GM23338 (cell line): ENCODE data around the gene THSD8. TPM values are rescaled to one million over a fixed set of nuclear protein-coding genes. Genes with fewer than 3 reads are reported as not detected.
A peak's percentile ranks its signal among the peaks of the same experiment; 100 is the strongest.

Experiments used
- ATAC-seq: fragments of 200-7000 bp; cut with Tn5 transposase; 3 replicates; pipeline ENCODE4 v1.9.1; 2020
- DNase-seq: peaks from one replicate; pipeline ENCODE4 v3.0.0-alpha.2; 2015; ENCODE audit warnings: low spot score
- H2AFZ ChIP-seq: fragments of 200-600 bp; sonication (generic); 2 replicates; pipeline ENCODE4 v1.8.0; 2016; ENCODE audit warnings: antibody characterized with exemption, mild to moderate bottlenecking, moderate library complexity
- H3F3A ChIP-seq: fragments of 200-600 bp; sonication (generic); replicated peaks from 2 replicates; pipeline ENCODE4 v1.8.0; 2017; ENCODE audit warnings: antibody characterized with exemption, mixed run types, low read depth
- H3K27ac ChIP-seq: fragments of 200-600 bp; sonication (generic); 2 replicates; pipeline ENCODE4 v1.6.1; 2016; ENCODE audit warnings: low read depth
- H3K27me3 ChIP-seq: fragments of 200-600 bp; sonication (generic); 2 replicates; pipeline ENCODE4 v1.8.0; 2016; ENCODE audit warnings: mild to moderate bottlenecking, mixed run types, moderate library complexity; ENCODE audit not compliant: insufficient read depth
- H3K36me3 ChIP-seq: fragments of 200-600 bp; sonication (generic); 2 replicates; pipeline ENCODE4 v1.8.0; 2016; ENCODE audit warnings: mild to moderate bottlenecking; ENCODE audit not compliant: insufficient read depth
- H3K4me1 ChIP-seq: fragments of 200-600 bp; sonication (generic); 2 replicates; pipeline ENCODE4 v1.8.0; 2016; ENCODE audit warnings: mild to moderate bottlenecking, moderate library complexity; ENCODE audit not compliant: insufficient read depth
- H3K4me2 ChIP-seq: fragments of 200-600 bp; sonication (generic); 2 replicates; pipeline ENCODE4 v1.7.1; 2017; ENCODE audit warnings: mixed run types
- H3K4me3 ChIP-seq: fragments of 200-600 bp; sonication (generic); 2 replicates; pipeline ENCODE4 v1.6.1; 2016; ENCODE audit warnings: mixed run types
- H3K79me2 ChIP-seq: fragments of 200-600 bp; sonication (generic); replicated peaks from 2 replicates; pipeline ENCODE4 v1.8.0; 2017; ENCODE audit warnings: mild to moderate bottlenecking; ENCODE audit not compliant: insufficient read depth
- H3K9me2 ChIP-seq: fragments of 200-600 bp; sonication (generic); 2 replicates; pipeline ENCODE4 v1.8.0; 2017; ENCODE audit not compliant: insufficient read depth
- H4K20me1 ChIP-seq: fragments of 200-600 bp; sonication (generic); replicated peaks from 2 replicates; pipeline ENCODE4 v1.8.0; 2017; ENCODE audit warnings: mild to moderate bottlenecking; ENCODE audit not compliant: insufficient read depth
- H3K27ac Mint-ChIP-seq: 2 replicates; pipeline ENCODE4 v1.8.0; 2020; ENCODE audit warnings: inconsistent platforms, mild to moderate bottlenecking, moderate library complexity, mixed read lengths
- H3K27me3 Mint-ChIP-seq: 3 replicates; pipeline ENCODE4 v1.8.0; 2022; ENCODE audit warnings: low read depth, mild to moderate bottlenecking, moderate library complexity, mixed read lengths, inconsistent platforms; ENCODE audit not compliant: insufficient read depth, poor library complexity
- H3K36me3 Mint-ChIP-seq: 3 replicates; pipeline ENCODE4 v1.8.0; 2021; ENCODE audit warnings: low read depth, mild to moderate bottlenecking, inconsistent platforms, moderate library complexity, mixed read lengths
- H3K4me1 Mint-ChIP-seq: 3 replicates; pipeline ENCODE4 v1.8.0; 2020; ENCODE audit warnings: mild to moderate bottlenecking, inconsistent platforms, mixed read lengths
- H3K4me3 Mint-ChIP-seq: 3 replicates; pipeline ENCODE4 v1.8.0; 2021; ENCODE audit warnings: moderate library complexity, mild to moderate bottlenecking, inconsistent platforms, mixed read lengths
- H3K9me3 Mint-ChIP-seq: 3 replicates; pipeline ENCODE4 v1.8.0; 2020; ENCODE audit warnings: moderate library complexity, mild to moderate bottlenecking, inconsistent platforms, mixed read lengths
- CREB1 ChIP-seq: fragments of 250-450 bp; sonication (Bioruptor Pico); IDR thresholded peaks from 2 replicates; pipeline ENCODE4 v1.5.0; 2020; ENCODE audit warnings: low read depth, mild to moderate bottlenecking, moderate library complexity
- EZH2 ChIP-seq: fragments of 200-600 bp; sonication (generic); IDR thresholded peaks from one replicate; pipeline ENCODE4 v1.8.0; 2017; ENCODE audit warnings: antibody characterized with exemption, mild to moderate bottlenecking, low read depth; ENCODE audit not compliant: unreplicated experiment
- EZH2phosphoT487 ChIP-seq: fragments of 200-600 bp; sonication (generic); IDR thresholded peaks from one replicate; pipeline ENCODE4 v1.8.1; 2018; ENCODE audit warnings: antibody characterized with exemption; ENCODE audit not compliant: unreplicated experiment
- JUNB ChIP-seq: IDR thresholded peaks from one replicate; pipeline ENCODE4 v1.6.1; 2016; ENCODE audit warnings: antibody characterized with exemption; ENCODE audit not compliant: unreplicated experiment
- NANOG ChIP-seq: IDR thresholded peaks from 2 replicates; pipeline ENCODE4 v1.6.1; 2016; ENCODE audit warnings: antibody characterized with exemption, borderline replicate concordance
- STAT1 ChIP-seq: IDR thresholded peaks from one replicate; pipeline ENCODE4 v1.6.1; 2016; ENCODE audit warnings: antibody characterized with exemption; ENCODE audit not compliant: unreplicated experiment
- ZNF114 ChIP-seq: fragments of 250-450 bp; sonication (Bioruptor Pico); IDR thresholded peaks from 2 replicates; pipeline ENCODE4 v1.5.0; 2020; ENCODE audit warnings: mild to moderate bottlenecking, moderate library complexity
- ZNF331 ChIP-seq: fragments of 250-450 bp; sonication (Bioruptor Pico); IDR thresholded peaks from 2 replicates; pipeline ENCODE4 v1.5.0; 2020; ENCODE audit warnings: low read depth, mild to moderate bottlenecking, moderate library complexity
- ZNF462 ChIP-seq: fragments of 250-450 bp; sonication (Bioruptor Pico); IDR thresholded peaks from 2 replicates; pipeline ENCODE4 v1.5.0; 2020; ENCODE audit warnings: mild to moderate bottlenecking, moderate library complexity
- polyA plus RNA-seq: library from polyadenylated mRNA; unstranded; fragments of >200 nt; fragmentation: Nextera tagmentation; extraction: Ambion mirVana; gene quantifications from 2 replicates; pipeline ENCODE4 v1.2.1, GENCODE V29; 2016
- total RNA-seq: library from RNA; depleted of rRNA; stranded (reverse); fragments of >200 nt; shearing (Covaris generic); gene quantifications from 2 replicates; pipeline ENCODE4 v1.2.3, GENCODE V29; 2014
- TF ChIP-seq, protein P1 (sequence below), 2 experiments: fragments of 200-600 bp in 1 of 2; sonication (generic) in 1 of 2; conservative IDR thresholded peaks; 2 replicates each; pipeline versions ENCODE4 v1.5.1 to v1.6.1; 2016 to 2017; ENCODE audit warnings: antibody characterized with exemption in 2 of 2, low read depth in 2 of 2, mild to moderate bottlenecking in 2 of 2, moderate library complexity in 1 of 2
- TF ChIP-seq, protein P2 (sequence below): IDR thresholded peaks from 2 replicates; pipeline ENCODE4 v1.6.1; 2016; ENCODE audit warnings: antibody characterized with exemption
- TF ChIP-seq, protein P3 (sequence below): IDR thresholded peaks from one replicate; pipeline ENCODE4 v1.6.1; 2018; ENCODE audit warnings: antibody characterized with exemption; ENCODE audit not compliant: unreplicated experiment

Gene THSD8
- total and polyA plus RNA-seq, 2 experiments from 2014 or later, result 0.38 to 38.5 TPM

DNA sequence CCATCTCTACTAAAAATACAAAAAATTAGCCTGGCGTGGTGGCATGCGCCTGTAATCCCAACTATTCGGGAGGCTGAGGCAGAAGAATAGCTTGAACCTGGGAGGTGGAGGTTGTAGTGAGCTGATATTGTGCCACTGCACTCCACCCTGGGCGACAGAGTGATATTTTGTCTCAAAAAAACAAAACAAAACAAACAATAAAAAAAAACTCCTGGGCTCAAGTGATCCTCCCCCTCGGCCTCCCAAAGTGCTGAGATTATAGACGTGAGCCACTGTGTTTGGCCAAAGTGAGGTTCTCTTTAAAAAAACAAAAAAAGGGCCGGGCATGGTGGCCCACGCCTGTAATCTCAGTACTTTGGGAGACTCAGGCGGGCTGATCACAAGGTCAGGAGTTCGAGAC lies 14.4 kb upstream of the THSD8 start (continued):
- TF ChIP-seq JUNB, result no peak
- no peak for TF ChIP-seq STAT1
- TF ChIP-seq, protein P1, sequence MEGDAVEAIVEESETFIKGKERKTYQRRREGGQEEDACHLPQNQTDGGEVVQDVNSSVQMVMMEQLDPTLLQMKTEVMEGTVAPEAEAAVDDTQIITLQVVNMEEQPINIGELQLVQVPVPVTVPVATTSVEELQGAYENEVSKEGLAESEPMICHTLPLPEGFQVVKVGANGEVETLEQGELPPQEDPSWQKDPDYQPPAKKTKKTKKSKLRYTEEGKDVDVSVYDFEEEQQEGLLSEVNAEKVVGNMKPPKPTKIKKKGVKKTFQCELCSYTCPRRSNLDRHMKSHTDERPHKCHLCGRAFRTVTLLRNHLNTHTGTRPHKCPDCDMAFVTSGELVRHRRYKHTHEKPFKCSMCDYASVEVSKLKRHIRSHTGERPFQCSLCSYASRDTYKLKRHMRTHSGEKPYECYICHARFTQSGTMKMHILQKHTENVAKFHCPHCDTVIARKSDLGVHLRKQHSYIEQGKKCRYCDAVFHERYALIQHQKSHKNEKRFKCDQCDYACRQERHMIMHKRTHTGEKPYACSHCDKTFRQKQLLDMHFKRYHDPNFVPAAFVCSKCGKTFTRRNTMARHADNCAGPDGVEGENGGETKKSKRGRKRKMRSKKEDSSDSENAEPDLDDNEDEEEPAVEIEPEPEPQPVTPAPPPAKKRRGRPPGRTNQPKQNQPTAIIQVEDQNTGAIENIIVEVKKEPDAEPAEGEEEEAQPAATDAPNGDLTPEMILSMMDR (conservative IDR thresholded peaks at IDR 0.05; ENCODE audit: low read depth in 2 of 2), result no peak

- Mint-ChIP-seq H3K36me3 (no peaks in the 10 kb centered on the region; the same call in 2 of the 3 replicates), H3K4me1 (peaks cover 27% of the 10 kb centered on the region), H3K9me3 (peaks cover 3% of the 10 kb centered on the region; the same call in 2 of the 3 replicates), H3K27ac (peak overlapping the region; percentile 75), H3K27me3 (peaks cover 34% of the 10 kb centered on the region), H3K4me3 (peak overlapping the region; percentile 79)
- Histone ChIP-seq H3K4me3 (peak overlapping the region; percentile 83), H3K36me3 (no peaks in the 10 kb centered on the region), H2AFZ (0 out of 2 replicates have a peak overlapping the region, but pooled peaks have one; percentile 5), H3K27ac (0 out of 2 replicates have a peak overlapping the region, but pooled peaks have one; percentile 19), H3K27me3 (peaks cover 26% of the 10 kb centered on the region), H3K4me1 (peaks cover 35% of the 10 kb centered on the region), H3K79me2 (no peaks in the 10 kb centered on the region), H3F3A (peaks cover 32% of the 10 kb centered on the region; the same call in 1 of the 2 replicates), H3K9me2 (no peaks in the 10 kb centered on the region), H3K4me2 (peak overlapping the region; percentile 96), H4K20me1 (no peaks in the 10 kb centered on the region)
- TF ChIP-seq EZH2 (no peak), JUNB (no peak), CREB1 (CRISPR knock-in tag) (no peak), ZNF114 (CRISPR knock-in tag) (no peak), ZNF462 (CRISPR knock-in tag) (no peak), EZH2phosphoT487 (no peak), NANOG (no peak), ZNF331 (CRISPR knock-in tag) (no peak)
- TF ChIP-seq, protein P2, sequence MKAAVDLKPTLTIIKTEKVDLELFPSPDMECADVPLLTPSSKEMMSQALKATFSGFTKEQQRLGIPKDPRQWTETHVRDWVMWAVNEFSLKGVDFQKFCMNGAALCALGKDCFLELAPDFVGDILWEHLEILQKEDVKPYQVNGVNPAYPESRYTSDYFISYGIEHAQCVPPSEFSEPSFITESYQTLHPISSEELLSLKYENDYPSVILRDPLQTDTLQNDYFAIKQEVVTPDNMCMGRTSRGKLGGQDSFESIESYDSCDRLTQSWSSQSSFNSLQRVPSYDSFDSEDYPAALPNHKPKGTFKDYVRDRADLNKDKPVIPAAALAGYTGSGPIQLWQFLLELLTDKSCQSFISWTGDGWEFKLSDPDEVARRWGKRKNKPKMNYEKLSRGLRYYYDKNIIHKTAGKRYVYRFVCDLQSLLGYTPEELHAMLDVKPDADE, result no peak
- TF ChIP-seq, protein P3, sequence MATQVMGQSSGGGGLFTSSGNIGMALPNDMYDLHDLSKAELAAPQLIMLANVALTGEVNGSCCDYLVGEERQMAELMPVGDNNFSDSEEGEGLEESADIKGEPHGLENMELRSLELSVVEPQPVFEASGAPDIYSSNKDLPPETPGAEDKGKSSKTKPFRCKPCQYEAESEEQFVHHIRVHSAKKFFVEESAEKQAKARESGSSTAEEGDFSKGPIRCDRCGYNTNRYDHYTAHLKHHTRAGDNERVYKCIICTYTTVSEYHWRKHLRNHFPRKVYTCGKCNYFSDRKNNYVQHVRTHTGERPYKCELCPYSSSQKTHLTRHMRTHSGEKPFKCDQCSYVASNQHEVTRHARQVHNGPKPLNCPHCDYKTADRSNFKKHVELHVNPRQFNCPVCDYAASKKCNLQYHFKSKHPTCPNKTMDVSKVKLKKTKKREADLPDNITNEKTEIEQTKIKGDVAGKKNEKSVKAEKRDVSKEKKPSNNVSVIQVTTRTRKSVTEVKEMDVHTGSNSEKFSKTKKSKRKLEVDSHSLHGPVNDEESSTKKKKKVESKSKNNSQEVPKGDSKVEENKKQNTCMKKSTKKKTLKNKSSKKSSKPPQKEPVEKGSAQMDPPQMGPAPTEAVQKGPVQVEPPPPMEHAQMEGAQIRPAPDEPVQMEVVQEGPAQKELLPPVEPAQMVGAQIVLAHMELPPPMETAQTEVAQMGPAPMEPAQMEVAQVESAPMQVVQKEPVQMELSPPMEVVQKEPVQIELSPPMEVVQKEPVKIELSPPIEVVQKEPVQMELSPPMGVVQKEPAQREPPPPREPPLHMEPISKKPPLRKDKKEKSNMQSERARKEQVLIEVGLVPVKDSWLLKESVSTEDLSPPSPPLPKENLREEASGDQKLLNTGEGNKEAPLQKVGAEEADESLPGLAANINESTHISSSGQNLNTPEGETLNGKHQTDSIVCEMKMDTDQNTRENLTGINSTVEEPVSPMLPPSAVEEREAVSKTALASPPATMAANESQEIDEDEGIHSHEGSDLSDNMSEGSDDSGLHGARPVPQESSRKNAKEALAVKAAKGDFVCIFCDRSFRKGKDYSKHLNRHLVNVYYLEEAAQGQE, result no peak
- ATAC-seq, result no peak
- no peak for DNase-seq
These were observed 13.7 kb upstream of the THSD8 start for GRCh38 chr19:12788042-12788681.
